ENCODE data around the gene NRCAM.

NRCAM gene

GRCh38 chr7:108415084-108415483, 41.2 kb downstream of the NRCAM start:
- H3K9me2 ChIP-seq (replicated peaks; ENCODE audit: insufficient read depth, low read length): no peaks in the 10 kb centered on the region
- DNase-seq: no peak
- H3F3A ChIP-seq (ENCODE audit: insufficient read depth, low read length): peaks cover 19% of the 10 kb centered on the region
- no peaks in the 10 kb centered on the region for H3K36me3 ChIP-seq (replicated peaks; ENCODE audit: insufficient read depth, low read length)
- no peak overlapping the region for H3K9ac ChIP-seq (ENCODE audit: low read length)
- H3K9me3 ChIP-seq (replicated peaks; ENCODE audit: insufficient read depth, low read length): no peaks in the 10 kb centered on the region
- H2AFZ ChIP-seq (ENCODE audit: low read length): peak overlapping the region; percentile 13; the same call in 1 of the 2 replicates
- H3K4me2 ChIP-seq (ENCODE audit: low read depth, low read length): no peak overlapping the region
- peaks cover 30% of the 10 kb centered on the region for H3K4me1 ChIP-seq (ENCODE audit: low read length)
- no peak overlapping the region for H3K4me3 ChIP-seq (ENCODE audit: low read length)
- peak overlapping the region; percentile 87; the same call in 1 of the 2 replicates for H3K27ac ChIP-seq (ENCODE audit: low read length)
- H3K27me3 ChIP-seq (replicated peaks; ENCODE audit: insufficient read depth, low read length): no peaks in the 10 kb centered on the region
- H3K79me2 ChIP-seq (ENCODE audit: low read length): no peaks in the 10 kb centered on the region
- no peaks in the 10 kb centered on the region for H4K20me1 ChIP-seq (ENCODE audit: insufficient read depth, low read length)
- TF ChIP-seq EZH2phosphoT487 (IDR thresholded peaks at IDR 0.05; ENCODE audit: low read length) (no peak), EZH2 (optimal IDR thresholded peaks at IDR 0.05; ENCODE audit: low read depth, low read length) (no peak), CTCF (IDR thresholded peaks at IDR 0.05; ENCODE audit: low read length) (no peak)

GRCh38 chr7:108413782-108414492, 42.3 kb downstream of the NRCAM start:
- Histone ChIP-seq H3K79me2 (ENCODE audit: low read length) (no peaks in the 10 kb centered on the region), H3K4me3 (ENCODE audit: low read length) (no peak overlapping the region), H4K20me1 (ENCODE audit: insufficient read depth, low read length) (no peaks in the 10 kb centered on the region), H3K4me1 (ENCODE audit: low read length) (peaks cover 30% of the 10 kb centered on the region), H3F3A (ENCODE audit: insufficient read depth, low read length) (peaks cover 19% of the 10 kb centered on the region), H3K27ac (ENCODE audit: low read length) (no peak overlapping the region), H3K9ac (ENCODE audit: low read length) (no peak overlapping the region), H3K36me3 (replicated peaks; ENCODE audit: insufficient read depth, low read length) (no peaks in the 10 kb centered on the region), H3K27me3 (replicated peaks; ENCODE audit: insufficient read depth, low read length) (no peaks in the 10 kb centered on the region), H3K9me3 (replicated peaks; ENCODE audit: insufficient read depth, low read length) (no peaks in the 10 kb centered on the region), H3K4me2 (ENCODE audit: low read depth, low read length) (no peak overlapping the region), H3K9me2 (replicated peaks; ENCODE audit: insufficient read depth, low read length) (no peaks in the 10 kb centered on the region), H2AFZ (ENCODE audit: low read length) (no peak overlapping the region)
- TF ChIP-seq EZH2phosphoT487 (IDR thresholded peaks at IDR 0.05; ENCODE audit: low read length) (no peak), EZH2 (optimal IDR thresholded peaks at IDR 0.05; ENCODE audit: low read depth, low read length) (no peak), CTCF (IDR thresholded peaks at IDR 0.05; ENCODE audit: low read length) (no peak)
- no peak for DNase-seq

GRCh38 chr7:108413337-108413736, 42.9 kb downstream of the NRCAM start:
- H3K9ac ChIP-seq (ENCODE audit: low read length): no peak overlapping the region
- no peaks in the 10 kb centered on the region for H3K27me3 ChIP-seq (replicated peaks; ENCODE audit: insufficient read depth, low read length)
- no peaks in the 10 kb centered on the region for H4K20me1 ChIP-seq (ENCODE audit: insufficient read depth, low read length)
- H3K79me2 ChIP-seq (ENCODE audit: low read length): no peaks in the 10 kb centered on the region
- H3K9me3 ChIP-seq (replicated peaks; ENCODE audit: insufficient read depth, low read length): no peaks in the 10 kb centered on the region
- TF ChIP-seq CTCF (IDR thresholded peaks at IDR 0.05; ENCODE audit: low read length) (no peak), EZH2 (optimal IDR thresholded peaks at IDR 0.05; ENCODE audit: low read depth, low read length) (no peak), EZH2phosphoT487 (IDR thresholded peaks at IDR 0.05; ENCODE audit: low read length) (no peak)
- no peaks in the 10 kb centered on the region for H3K9me2 ChIP-seq (replicated peaks; ENCODE audit: insufficient read depth, low read length)
- peaks cover 19% of the 10 kb centered on the region for H3F3A ChIP-seq (ENCODE audit: insufficient read depth, low read length)
- H2AFZ ChIP-seq (ENCODE audit: low read length): no peak overlapping the region
- H3K4me2 ChIP-seq (ENCODE audit: low read depth, low read length): no peak overlapping the region
- H3K4me1 ChIP-seq (ENCODE audit: low read length): peaks cover 30% of the 10 kb centered on the region
- H3K27ac ChIP-seq (ENCODE audit: low read length): no peak overlapping the region
- H3K4me3 ChIP-seq (ENCODE audit: low read length): no peak overlapping the region
- DNase-seq: no peak
- H3K36me3 ChIP-seq (replicated peaks; ENCODE audit: insufficient read depth, low read length): no peaks in the 10 kb centered on the region

Data from MM.1S (cell line).